ENCODE measurements around the gene INPP5F. TPM values are rescaled to one million over a fixed set of nuclear protein-coding genes. Genes with fewer than 3 reads are reported as not detected.

Gene INPP5F
- total and polyA plus RNA-seq, 10 donors, result 6.0 to 16.2 (median 10.9) TPM

GRCh38 chr10:119849031-119849789 lies 123.4 kb downstream of the INPP5F start:
- WGBS, 5 donors, result 78 to 87% (median 82%) methylated on average over 6 of the region's 6 CpGs
- intact Hi-C loops (cut with DNase I; ENCODE audit: low total_unique reads), result no loop called here
- peak overlapping the region in 2 of 8 donors; percentile 15 to 70 for H3K27ac ChIP-seq
- TF ChIP-seq POLR2AphosphoS5 (IDR thresholded peaks at IDR 0.05), result no peak
- no peak for TF ChIP-seq POLR2A (IDR thresholded peaks at IDR 0.05)
- TF ChIP-seq CTCF (IDR thresholded peaks at IDR 0.05 in 8 of 11, conservative IDR thresholded peaks at IDR 0.05 in 3 of 11), result no peak
- peaks cover 0 to 100% (median 74%) of the 10 kb centered on the region in 6 donors for H3K36me3 ChIP-seq
- no peaks in the 10 kb centered on the region for H3K9me3 ChIP-seq
- H3K4me3 ChIP-seq, result no peak overlapping the region
- peaks cover 0 to 46% (median 5%) of the 10 kb centered on the region in 6 donors for H3K4me1 ChIP-seq
- no peaks in the 10 kb centered on the region for H3K27me3 ChIP-seq (replicated peaks in 1 of 7)
- DNase-seq, result no peak

GRCh38 chr10:119849944-119850343 lies 124.1 kb downstream of the INPP5F start:
- no peaks in the 10 kb centered on the region for H3K9me3 ChIP-seq
- H3K4me1 ChIP-seq, result peaks cover 0 to 44% (median 4%) of the 10 kb centered on the region in 6 donors
- H3K36me3 ChIP-seq, result peaks cover 0 to 100% (median 70%) of the 10 kb centered on the region in 6 donors
- 94 to 98% (median 95%) methylated on average over 3 of the region's 3 CpGs for WGBS, 5 donors
- H3K27ac ChIP-seq, result peak overlapping the region in 4 of 8 donors; percentile 38 to 83 (median 64)
- TF ChIP-seq POLR2A (IDR thresholded peaks at IDR 0.05) (no peak), POLR2AphosphoS5 (IDR thresholded peaks at IDR 0.05) (no peak), CTCF (IDR thresholded peaks at IDR 0.05 in 8 of 11, conservative IDR thresholded peaks at IDR 0.05 in 3 of 11) (no peak)
- no peak for DNase-seq
- no peak overlapping the region for H3K4me3 ChIP-seq
- H3K27me3 ChIP-seq (replicated peaks in 1 of 7), result no peaks in the 10 kb centered on the region
- intact Hi-C loops (cut with DNase I; ENCODE audit: low total_unique reads), result no loop called here

- intact Hi-C loops (cut with DNase I; ENCODE audit: low total_unique reads), result no loop called here
- Histone ChIP-seq H3K27me3 (replicated peaks in 1 of 7) (no peaks in the 10 kb centered on the region), H3K36me3 (peaks cover 0 to 100% (median 74%) of the 10 kb centered on the region in 6 donors), H3K27ac (no peak overlapping the region), H3K4me3 (no peak overlapping the region), H3K4me1 (peaks cover 0 to 23% (median 0%) of the 10 kb centered on the region in 6 donors), H3K9me3 (no peaks in the 10 kb centered on the region)
- TF ChIP-seq POLR2A (IDR thresholded peaks at IDR 0.05), result no peak
- TF ChIP-seq POLR2AphosphoS5 (IDR thresholded peaks at IDR 0.05), result no peak
- no peak for TF ChIP-seq CTCF (IDR thresholded peaks at IDR 0.05 in 8 of 11, conservative IDR thresholded peaks at IDR 0.05 in 3 of 11)
- WGBS, 5 donors, result 90 to 98% (median 97%) methylated on average over 6 of the region's 6 CpGs
- DNase-seq, result no peak
Observed at GRCh38 chr10:119852277-119852676, 126.4 kb downstream of the INPP5F start.

- whole genome bisulfite sequencing, 5 donors, result 93 to 99% (median 97%) methylated on average over 6 of the region's 6 CpGs
- peaks cover 0 to 100% (median 73%) of the 10 kb centered on the region in 6 donors for H3K36me3 ChIP-seq
- H3K27ac ChIP-seq, result no peak overlapping the region
- H3K9me3 ChIP-seq, result no peaks in the 10 kb centered on the region
- intact Hi-C loops (cut with DNase I; ENCODE audit: low total_unique reads), result no loop called here
- H3K4me3 ChIP-seq, result no peak overlapping the region
- no peaks in the 10 kb centered on the region for H3K27me3 ChIP-seq (replicated peaks in 1 of 7)
- TF ChIP-seq POLR2AphosphoS5 (IDR thresholded peaks at IDR 0.05), result no peak
- TF ChIP-seq CTCF (IDR thresholded peaks at IDR 0.05 in 8 of 11, conservative IDR thresholded peaks at IDR 0.05 in 3 of 11), result no peak
- TF ChIP-seq POLR2A (IDR thresholded peaks at IDR 0.05), result no peak
- no peak for DNase-seq
- peaks cover 0 to 21% (median 0%) of the 10 kb centered on the region in 6 donors for H3K4me1 ChIP-seq
Observed at GRCh38 chr10:119852822-119853221, 127.0 kb downstream of the INPP5F start.

All from spleen (tissue), 11 donors.